ENCODE data around the gene KAT2A.

GRCh38 chr17:42065201-42065600, 56.0 kb downstream of the KAT2A start:
- TF ChIP-seq GATA2 (IDR thresholded peaks at IDR 0.05; ENCODE audit: low read depth, low read length) = no peak
- TF ChIP-seq GATA3 (IDR thresholded peaks at IDR 0.05; ENCODE audit: low read depth, low read length) = no peak
